GM19238 (cell line): ENCODE measurements around the gene C1orf185.
"Not testable (repeated sequence)": the region's sequence is repeated elsewhere in the genome, so short reads cannot be mapped to it uniquely, and the experiment has no call there.

ENCODE experiments used
- DNase-seq: peaks from one replicate; pipeline ENCODE4 v3.0.0; 2011; ENCODE audit warnings: low spot score; ENCODE audit not compliant: insufficient read length

C1orf185 gene

GRCh38 chr1:51101976-51102375 lies at the start of gene C1orf185:
C1orf185 (plus strand) TSS chr1:51102228; CDS start chr1:51102234, 6 bp downstream.
- DNase-seq: no peak

GRCh38 chr1:51058858-51059257 lies 43.2 kb upstream of the C1orf185 start:
- peak; percentile 3 for DNase-seq

DNA sequence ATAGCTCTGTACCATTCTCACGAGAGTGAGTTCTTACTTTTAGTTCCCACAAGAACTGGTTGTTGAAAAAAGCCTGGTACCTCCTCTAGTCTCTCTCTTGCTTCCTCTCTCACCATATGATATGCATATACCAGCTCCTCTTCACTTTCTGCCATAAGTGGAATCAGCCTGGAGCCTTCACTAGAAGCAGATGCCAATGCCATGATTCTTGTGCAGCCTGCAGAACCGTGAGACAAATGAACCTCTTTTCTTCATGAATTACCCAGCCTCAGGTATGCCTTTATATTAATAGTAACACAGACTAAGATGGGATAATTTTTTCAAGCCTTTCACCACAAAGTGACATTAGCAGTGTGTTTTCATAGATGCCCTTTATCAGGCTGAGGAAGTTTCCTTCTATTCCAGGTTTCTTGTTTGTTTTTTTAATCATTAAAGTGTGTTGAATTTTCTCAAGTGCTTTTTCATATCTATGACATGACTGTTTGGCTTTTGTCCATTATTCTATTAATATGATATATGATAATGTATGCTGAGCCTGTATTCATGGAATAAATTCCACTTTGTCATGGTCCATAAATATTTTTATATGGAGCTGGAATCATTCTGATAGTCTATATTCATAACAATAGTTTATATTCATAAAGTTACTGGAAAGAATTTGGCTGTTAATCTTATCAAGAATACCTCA lies 40.7 kb upstream of the C1orf185 start:
- no peak for DNase-seq

GRCh38 chr1:51063121-51063520 lies 38.9 kb upstream of the C1orf185 start:
- no peak for DNase-seq

- DNase-seq: no peak
These were observed 32.0 kb upstream of the C1orf185 start for GRCh38 chr1:51070011-51070410.

GRCh38 chr1:51070640-51071039 lies 31.4 kb upstream of the C1orf185 start:
- DNase-seq: no peak

DNA sequence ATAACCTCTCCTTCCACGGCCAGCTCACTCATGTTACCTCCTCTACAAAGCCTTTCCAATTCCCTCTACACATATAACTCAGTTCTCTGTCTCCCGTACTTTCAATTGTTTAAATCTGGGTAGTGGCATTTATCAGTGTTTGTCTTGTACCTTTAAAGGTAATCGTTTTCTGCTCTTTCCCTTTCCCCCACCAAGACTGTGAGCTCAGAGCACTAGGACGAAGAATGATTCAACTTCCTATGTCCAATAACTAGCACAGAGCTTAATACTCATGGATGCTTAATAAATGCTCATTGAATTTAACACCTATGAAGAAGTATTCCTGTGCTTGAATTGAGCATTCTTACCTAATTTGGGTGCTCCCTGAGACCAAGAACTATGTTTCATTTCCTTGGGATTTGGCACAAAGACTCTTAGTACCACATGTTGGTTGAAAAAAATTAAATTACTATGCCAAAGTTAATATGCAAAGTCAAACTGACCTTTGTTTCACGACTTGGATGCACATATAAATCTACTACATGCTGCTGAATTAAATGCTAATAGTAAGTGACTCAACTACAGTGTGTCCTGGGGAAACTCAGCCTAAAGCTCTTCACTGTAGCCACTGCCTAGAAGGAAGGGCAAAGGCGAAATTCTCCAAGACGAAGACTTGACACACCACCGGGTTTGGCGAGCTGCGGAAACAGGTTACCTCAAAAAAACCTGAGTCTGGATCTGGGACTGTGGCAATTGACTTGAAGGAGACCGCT lies 30.6 kb upstream of the C1orf185 start:
- DNase-seq: no peak

- no peak for DNase-seq
These were observed 30.0 kb upstream of the C1orf185 start for GRCh38 chr1:51072043-51072439.

DNA sequence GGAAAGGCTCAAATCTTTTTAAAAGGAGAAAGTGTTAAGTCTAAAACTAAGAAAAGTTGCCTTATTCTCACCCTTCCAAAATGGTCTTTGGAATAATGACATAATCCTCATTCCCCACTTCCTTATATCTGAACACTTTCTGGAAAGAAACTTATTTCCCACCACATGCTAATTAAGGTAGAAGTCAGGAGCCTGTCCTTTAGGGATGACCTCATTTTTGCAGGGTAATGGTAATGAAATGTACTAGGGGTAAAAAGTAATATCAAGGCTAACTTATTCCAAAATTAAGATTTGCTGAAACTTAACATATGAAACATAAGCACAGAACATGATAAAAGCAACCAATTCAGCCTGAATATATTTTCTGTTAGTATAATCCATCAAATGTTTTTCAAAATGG lies 29.4 kb upstream of the C1orf185 start:
- no peak for DNase-seq

DNA sequence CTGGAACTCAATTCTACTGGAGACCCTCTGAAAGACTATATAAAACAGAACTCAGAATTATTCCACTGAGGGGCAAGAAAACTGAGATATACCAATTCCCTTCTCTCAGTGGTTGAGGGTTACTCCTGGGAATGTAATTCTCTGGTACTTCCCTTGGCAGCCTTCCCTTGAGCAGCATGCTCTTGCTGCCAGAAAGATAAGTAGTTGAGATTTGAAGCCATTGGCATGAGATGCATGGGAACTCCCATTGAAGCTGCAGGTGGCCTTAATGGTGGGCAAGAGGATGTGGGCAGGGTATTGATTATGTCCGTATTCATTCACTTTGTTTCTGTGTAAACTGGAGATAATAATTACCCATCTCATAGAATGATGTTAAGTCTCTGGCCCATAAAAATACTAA lies 28.6 kb upstream of the C1orf185 start:
- DNase-seq: no peak

DNA sequence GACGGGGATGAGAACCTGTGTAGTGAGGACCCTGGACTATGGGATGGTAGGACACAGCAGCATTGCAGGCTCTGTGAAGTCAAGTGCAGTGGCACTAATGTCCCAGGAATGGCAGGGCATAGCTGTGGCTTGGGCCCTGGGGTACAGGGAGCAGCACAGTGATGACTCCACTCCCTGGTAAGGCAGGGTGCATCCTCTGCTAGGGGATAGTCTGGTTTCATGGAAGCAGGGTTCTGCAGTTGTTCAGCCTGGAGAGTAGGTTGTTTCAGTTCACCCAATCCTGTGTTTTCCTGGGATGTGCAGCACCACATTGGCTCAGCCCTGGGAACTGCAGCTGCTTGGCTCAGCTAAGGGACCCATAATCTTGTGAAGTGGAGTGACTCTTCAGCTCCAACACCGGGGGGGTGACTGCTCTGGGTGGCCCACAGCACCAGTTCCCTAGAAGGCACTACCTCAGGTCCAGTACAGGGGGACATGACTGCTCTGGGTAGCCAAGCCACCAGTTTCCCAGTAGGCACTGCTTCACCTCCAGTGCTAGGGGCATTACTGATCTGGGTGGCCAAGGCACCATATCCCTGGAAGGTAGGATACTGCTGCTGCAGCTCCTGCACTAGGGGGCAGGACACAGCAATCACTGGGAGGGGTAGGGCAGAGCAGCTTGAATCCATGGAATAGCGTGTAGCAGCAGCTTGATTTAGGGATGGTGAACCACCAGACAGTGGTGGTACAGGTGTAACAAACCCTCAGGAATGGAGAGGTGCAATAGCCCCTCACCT lies 15.3 kb upstream of the C1orf185 start:
- no peak for DNase-seq

- DNase-seq: no peak
These were observed 13.6 kb upstream of the C1orf185 start for GRCh38 chr1:51088474-51088873.

GRCh38 chr1:51093581-51093980 lies 8.4 kb upstream of the C1orf185 start:
- no peak for DNase-seq

- no peak for DNase-seq
These were observed 4.9 kb upstream of the C1orf185 start for GRCh38 chr1:51097171-51097570.

- DNase-seq: no peak
These were observed 1.7 kb upstream of the C1orf185 start for GRCh38 chr1:51100264-51100880.

DNA sequence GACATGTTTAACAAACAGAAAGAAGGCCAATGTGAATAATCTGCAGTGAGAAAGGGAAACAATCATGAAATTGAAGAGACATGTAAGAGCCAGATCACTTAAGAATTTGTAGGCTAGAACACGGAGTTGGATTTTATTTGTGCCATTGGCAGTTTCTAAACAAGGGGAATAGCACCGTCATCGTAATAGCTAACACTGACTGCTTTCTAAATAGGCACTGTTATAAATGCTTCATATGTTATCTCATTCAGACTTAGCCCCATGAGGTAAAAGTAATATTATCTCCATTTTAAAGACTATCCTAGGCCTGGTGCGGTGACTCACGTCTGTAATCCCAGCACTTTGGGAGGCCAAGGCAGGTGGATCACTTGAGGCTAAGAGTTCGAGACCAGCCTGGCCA lies 12.1 kb downstream of the C1orf185 start:
- DNase-seq: no peak

- no peak for DNase-seq
These were observed 13.8 kb downstream of the C1orf185 start for GRCh38 chr1:51115714-51116404.

DNA sequence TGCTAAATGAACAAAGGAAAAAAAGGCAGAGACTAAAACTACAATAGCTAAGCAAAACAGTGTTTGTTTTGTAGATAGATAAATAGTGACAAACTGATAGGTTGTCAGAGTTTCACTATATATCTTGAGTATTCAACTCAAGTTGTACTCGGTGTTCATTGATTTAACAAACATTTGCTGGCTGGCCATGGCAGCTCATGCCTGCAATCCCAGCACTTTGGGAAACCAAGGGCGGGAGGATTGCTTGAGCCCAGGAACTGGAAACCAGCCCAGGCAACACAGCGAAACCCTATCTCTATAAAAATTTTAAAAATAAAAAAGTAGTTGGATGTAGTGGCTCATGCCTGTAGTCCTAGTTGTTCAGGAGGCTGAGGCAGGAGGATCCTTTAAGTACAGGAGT lies 17.3 kb downstream of the C1orf185 start:
- no peak for DNase-seq

- DNase-seq: no peak
These were observed 18.6 kb downstream of the C1orf185 start for GRCh38 chr1:51120629-51121028.

- not testable (repeated sequence) for DNase-seq
These were observed 25.1 kb downstream of the C1orf185 start for GRCh38 chr1:51127152-51127551.

DNA sequence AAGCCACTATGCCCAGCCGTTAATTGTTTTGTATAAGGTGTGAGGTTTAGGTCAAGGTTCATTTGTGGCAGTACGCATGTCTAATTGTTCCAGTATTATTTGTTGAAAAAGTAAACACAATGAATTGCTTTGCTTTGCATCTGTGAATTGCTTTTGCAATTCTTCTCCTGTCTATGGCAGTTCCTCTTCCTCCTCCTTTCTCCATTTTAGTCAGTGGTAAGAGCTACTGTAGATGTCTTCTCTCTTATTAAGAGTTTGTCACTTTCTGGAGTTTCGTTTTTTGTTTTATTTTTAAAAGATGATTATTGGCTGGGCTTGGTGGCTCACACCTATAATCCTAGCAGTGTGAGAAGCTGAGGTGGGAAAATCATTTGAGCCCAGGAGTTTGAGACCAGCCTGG lies 29.2 kb downstream of the C1orf185 start:
- no peak for DNase-seq
